Dedifferentiated amniotic fluid mesenchymal stem cell (primary cell): ENCODE data around the gene CXCR4.

ENCODE experiments used
- DNase-seq: peaks from one replicate; pipeline ENCODE4 v3.0.0-alpha.2; 2016; ENCODE audit errors: extremely low spot score

Gene CXCR4

GRCh38 chr2:136117909-136118818 is at the start of gene CXCR4:
Gene CXCR4 (minus strand): TSS chr2:136118149. CDS start chr2:136118060, 89 bp downstream.
- no peak for DNase-seq

GRCh38 chr2:136164280-136164776 is 46.4 kb upstream of the CXCR4 start:
- DNase-seq = no peak

- DNase-seq = no peak
These were observed 44.5 kb upstream of the CXCR4 start for GRCh38 chr2:136162438-136162837.

- DNase-seq = no peak
These were observed 38.5 kb upstream of the CXCR4 start for GRCh38 chr2:136156411-136156810.

GRCh38 chr2:136154384-136154783 is 36.4 kb upstream of the CXCR4 start:
- no peak for DNase-seq

GRCh38 chr2:136151021-136151971 is 33.3 kb upstream of the CXCR4 start:
- no peak for DNase-seq

GRCh38 chr2:136149011-136149410 is 31.1 kb upstream of the CXCR4 start:
- DNase-seq = no peak

- DNase-seq = no peak
These were observed 28.6 kb upstream of the CXCR4 start for GRCh38 chr2:136146564-136146963.

- no peak for DNase-seq
These were observed 25.9 kb upstream of the CXCR4 start for GRCh38 chr2:136143603-136144451.

- no peak for DNase-seq
These were observed 23.7 kb upstream of the CXCR4 start for GRCh38 chr2:136141510-136142149.

- DNase-seq = no peak
These were observed 21.7 kb upstream of the CXCR4 start for GRCh38 chr2:136139631-136140030.

- DNase-seq = no peak
These were observed 20.0 kb upstream of the CXCR4 start for GRCh38 chr2:136137982-136138381.

GRCh38 chr2:136136931-136137330 is 19.0 kb upstream of the CXCR4 start:
- no peak for DNase-seq

GRCh38 chr2:136135921-136136906 is 18.3 kb upstream of the CXCR4 start:
- DNase-seq = no peak

GRCh38 chr2:136135462-136135861 is 17.5 kb upstream of the CXCR4 start:
- DNase-seq = no peak

GRCh38 chr2:136134126-136134525 is 16.2 kb upstream of the CXCR4 start:
- no peak for DNase-seq

GRCh38 chr2:136133586-136133985 is 15.6 kb upstream of the CXCR4 start:
- DNase-seq = no peak

- DNase-seq = no peak
These were observed 15.2 kb upstream of the CXCR4 start for GRCh38 chr2:136133176-136133575.

- no peak for DNase-seq
These were observed 14.8 kb upstream of the CXCR4 start for GRCh38 chr2:136132825-136133155.
